Peyer's patch (tissue), 4 donors: ENCODE measurements around the gene CELF4.

Experiments
- POLR2A ChIP-seq, 2 donors: fragments of 450-650 bp; IDR thresholded peaks; one replicate each; pipeline ENCODE4 v1.5.1; 2017; ENCODE audit warnings: antibody characterized with exemption in 2 of 2, mild to moderate bottlenecking in 2 of 2, moderate library complexity in 2 of 2
- TF ChIP-seq, protein P1 (sequence below), 6 experiments: fragments of 450-650 bp in 4 of 6; fragments of 200-600 bp in 2 of 6; sonication (generic) in 1 of 6; IDR thresholded peaks; one replicate each; pipeline ENCODE4 v1.5.1; 2017 to 2019; ENCODE audit warnings: antibody characterized with exemption in 6 of 6, mild to moderate bottlenecking in 3 of 6, moderate library complexity in 1 of 6

DNA sequence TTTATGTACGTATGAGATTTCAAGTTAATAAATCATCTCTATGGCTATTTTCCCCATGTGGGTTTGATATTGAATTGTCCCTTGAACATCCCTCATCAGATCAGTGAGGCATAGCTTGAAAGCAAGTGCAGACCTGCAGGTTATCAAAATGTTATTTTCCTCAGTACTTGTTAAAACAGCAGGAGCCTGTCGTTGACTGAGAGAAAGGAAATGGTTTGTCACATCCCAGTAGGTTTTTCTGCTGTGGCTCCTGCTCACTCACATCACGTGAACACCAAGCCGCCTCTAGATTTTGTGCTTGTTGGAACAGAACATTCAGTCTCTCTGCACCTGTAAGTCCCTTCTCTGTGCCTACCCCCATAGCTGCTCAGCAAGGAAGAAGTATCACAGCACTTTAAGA, 340.3 kb downstream of the CELF4 start:
- no peak for TF ChIP-seq POLR2A (IDR thresholded peaks at IDR 0.05)
- TF ChIP-seq, protein P1, sequence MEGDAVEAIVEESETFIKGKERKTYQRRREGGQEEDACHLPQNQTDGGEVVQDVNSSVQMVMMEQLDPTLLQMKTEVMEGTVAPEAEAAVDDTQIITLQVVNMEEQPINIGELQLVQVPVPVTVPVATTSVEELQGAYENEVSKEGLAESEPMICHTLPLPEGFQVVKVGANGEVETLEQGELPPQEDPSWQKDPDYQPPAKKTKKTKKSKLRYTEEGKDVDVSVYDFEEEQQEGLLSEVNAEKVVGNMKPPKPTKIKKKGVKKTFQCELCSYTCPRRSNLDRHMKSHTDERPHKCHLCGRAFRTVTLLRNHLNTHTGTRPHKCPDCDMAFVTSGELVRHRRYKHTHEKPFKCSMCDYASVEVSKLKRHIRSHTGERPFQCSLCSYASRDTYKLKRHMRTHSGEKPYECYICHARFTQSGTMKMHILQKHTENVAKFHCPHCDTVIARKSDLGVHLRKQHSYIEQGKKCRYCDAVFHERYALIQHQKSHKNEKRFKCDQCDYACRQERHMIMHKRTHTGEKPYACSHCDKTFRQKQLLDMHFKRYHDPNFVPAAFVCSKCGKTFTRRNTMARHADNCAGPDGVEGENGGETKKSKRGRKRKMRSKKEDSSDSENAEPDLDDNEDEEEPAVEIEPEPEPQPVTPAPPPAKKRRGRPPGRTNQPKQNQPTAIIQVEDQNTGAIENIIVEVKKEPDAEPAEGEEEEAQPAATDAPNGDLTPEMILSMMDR (IDR thresholded peaks at IDR 0.05) = no peak
